AG10803 (cell line): ENCODE data around the gene MKKS.

Experiments
- DNase-seq: peaks from one replicate; pipeline ENCODE4 v3.0.0; 2010; ENCODE audit warnings: low read depth
- H3K4me3 ChIP-seq: 2 replicates; pipeline ENCODE4 v1.5.1; 2011; ENCODE audit warnings: mild to moderate bottlenecking, low read length, control low read depth
- TF ChIP-seq, protein P1 (sequence below): conservative IDR thresholded peaks from 2 replicates; pipeline ENCODE4 v1.5.1; 2011; ENCODE audit warnings: mild to moderate bottlenecking, low read length, control low read depth, inconsistent platforms

The MKKS gene

DNA sequence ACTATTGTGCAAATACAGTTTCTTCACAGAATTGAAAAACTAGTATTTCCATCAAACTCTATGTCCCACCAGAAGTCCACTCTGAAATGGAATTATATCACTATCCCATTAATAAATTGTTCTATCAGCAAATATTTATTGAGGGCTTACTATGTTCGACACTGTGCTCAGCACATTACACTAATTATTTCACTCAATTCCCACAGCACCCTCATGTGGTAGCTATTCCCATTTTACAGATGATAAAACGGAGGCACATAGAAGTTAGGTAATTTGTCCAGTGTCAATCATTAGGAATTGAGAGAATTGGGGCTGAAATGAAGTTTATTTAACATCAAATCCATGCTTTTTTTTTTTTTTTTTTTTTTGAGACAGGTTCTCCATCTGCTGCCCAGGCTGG, 52.5 kb downstream of the MKKS start:
- DNase-seq, result no peak
- TF ChIP-seq, protein P1, sequence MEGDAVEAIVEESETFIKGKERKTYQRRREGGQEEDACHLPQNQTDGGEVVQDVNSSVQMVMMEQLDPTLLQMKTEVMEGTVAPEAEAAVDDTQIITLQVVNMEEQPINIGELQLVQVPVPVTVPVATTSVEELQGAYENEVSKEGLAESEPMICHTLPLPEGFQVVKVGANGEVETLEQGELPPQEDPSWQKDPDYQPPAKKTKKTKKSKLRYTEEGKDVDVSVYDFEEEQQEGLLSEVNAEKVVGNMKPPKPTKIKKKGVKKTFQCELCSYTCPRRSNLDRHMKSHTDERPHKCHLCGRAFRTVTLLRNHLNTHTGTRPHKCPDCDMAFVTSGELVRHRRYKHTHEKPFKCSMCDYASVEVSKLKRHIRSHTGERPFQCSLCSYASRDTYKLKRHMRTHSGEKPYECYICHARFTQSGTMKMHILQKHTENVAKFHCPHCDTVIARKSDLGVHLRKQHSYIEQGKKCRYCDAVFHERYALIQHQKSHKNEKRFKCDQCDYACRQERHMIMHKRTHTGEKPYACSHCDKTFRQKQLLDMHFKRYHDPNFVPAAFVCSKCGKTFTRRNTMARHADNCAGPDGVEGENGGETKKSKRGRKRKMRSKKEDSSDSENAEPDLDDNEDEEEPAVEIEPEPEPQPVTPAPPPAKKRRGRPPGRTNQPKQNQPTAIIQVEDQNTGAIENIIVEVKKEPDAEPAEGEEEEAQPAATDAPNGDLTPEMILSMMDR, result no peak
- no peak overlapping the region for H3K4me3 ChIP-seq

DNA sequence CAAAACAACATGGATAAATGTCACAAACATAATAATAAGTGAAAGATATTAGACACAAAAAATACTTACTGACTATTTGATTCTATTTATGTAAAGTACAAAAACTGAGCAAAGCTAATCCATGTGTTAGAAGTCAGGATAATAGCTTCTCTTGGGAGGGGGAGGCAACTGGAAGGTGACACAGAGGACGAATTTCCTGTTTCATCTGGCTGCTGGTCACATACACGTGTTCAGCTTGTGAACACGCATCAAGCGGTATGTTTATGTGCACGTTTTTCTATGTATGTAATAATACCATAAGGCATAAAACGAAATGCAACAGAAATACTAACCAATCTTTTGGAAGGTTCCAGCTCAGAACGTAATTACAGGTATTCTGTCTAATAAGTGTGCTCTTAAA, 54.3 kb downstream of the MKKS start:
- no peak for DNase-seq
- no peak overlapping the region for H3K4me3 ChIP-seq
- TF ChIP-seq, protein P1, result no peak

DNA sequence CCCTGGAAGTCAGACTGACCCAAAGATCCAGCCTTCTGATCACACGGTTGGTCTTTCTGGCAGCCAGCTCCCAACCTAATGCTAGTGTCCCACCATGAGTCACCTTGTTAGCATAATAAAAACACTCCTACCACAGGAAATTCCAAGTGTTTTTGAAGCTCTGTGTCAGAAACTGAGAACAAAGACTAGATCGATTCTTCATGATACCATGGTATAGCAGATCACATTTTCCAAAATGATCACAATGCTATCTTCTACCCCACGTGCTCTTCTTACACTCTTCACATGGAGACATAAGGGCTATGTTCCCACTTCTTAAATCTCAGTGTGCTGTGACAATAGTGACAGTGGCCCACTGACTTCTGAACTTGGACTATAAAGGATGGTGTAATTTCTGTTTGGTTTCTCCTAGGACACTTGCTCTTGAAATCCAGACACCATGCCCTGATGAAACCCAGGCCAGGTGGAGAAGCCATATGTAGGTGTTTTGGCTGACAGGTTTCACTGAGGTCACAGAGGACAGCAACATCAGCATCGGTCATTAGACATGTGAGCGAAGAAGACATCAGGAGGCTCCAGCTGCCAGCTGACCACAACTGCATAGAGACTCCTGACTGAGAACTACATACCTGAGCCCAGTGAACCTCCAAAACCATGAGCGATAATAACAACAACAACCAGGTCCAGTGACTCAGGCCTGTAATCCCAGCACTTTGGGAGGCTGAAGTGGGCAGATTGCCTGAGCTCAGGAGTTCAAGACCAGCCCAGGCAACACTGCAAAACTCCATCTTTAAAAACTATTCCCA, 57.5 kb downstream of the MKKS start:
- peak; percentile 50 for DNase-seq
- TF ChIP-seq, protein P1, result no peak
- H3K4me3 ChIP-seq, result no peak overlapping the region

DNA sequence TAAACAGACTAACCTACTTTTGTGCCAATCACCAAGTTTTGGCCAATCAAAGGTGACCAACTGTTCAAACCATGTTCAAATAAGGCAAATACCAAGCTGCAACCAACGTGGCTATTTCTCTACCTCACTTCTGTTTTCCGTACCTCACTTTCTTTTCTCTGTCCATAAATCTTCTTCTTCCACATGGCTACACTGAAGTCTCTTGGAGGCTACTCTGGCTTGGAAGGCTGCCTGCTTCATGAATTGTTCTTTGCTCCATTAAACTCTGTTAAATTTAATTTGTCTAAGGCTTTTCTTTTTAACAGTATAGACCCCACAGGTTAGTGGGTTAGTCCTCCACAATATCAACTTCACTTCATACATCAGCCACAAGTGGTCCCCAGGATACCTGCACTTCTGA, 58.8 kb downstream of the MKKS start:
- no peak overlapping the region for H3K4me3 ChIP-seq
- no peak for DNase-seq
- TF ChIP-seq, protein P1, result no peak

DNA sequence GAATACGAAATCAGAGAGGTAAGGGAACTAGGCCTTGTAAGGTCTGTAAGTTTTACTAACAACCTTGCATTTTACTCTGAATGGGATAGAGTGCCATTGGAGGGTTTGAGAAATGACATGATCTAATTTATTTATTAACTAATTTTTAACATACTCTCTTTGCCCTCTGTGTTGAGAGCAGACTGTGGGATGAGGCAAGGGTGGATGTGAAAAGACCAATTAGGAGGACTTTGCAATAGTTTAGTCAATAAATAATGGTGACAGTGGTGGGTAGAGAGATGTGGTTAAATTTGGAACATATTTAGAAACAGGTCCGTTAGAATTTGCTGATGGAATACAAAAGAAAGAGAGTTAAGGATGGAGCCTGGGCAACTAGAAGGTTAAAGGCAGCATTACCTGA, 60.0 kb downstream of the MKKS start:
- TF ChIP-seq, protein P1, result no peak
- no peak overlapping the region for H3K4me3 ChIP-seq
- no peak for DNase-seq

DNA sequence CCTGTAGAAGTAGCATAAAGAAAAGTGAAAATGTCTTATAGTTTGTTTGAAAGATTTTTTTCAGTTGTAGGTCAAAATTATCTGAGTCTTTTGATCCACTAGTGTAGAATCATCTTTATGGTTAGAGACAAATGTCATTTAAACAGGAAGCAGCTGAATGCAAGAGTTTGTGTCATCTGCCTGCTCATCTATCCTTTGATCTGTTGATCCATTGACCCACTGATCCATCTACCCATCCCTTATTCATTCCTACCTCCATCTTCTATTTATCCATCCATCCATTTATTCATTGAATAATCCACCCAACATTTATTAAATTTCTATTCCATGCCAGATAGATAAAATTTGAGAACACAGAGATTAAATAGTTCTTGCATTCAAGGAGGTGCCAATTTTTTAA, 62.6 kb downstream of the MKKS start:
- no peak overlapping the region for H3K4me3 ChIP-seq
- DNase-seq, result no peak
- TF ChIP-seq, protein P1, result no peak

DNA sequence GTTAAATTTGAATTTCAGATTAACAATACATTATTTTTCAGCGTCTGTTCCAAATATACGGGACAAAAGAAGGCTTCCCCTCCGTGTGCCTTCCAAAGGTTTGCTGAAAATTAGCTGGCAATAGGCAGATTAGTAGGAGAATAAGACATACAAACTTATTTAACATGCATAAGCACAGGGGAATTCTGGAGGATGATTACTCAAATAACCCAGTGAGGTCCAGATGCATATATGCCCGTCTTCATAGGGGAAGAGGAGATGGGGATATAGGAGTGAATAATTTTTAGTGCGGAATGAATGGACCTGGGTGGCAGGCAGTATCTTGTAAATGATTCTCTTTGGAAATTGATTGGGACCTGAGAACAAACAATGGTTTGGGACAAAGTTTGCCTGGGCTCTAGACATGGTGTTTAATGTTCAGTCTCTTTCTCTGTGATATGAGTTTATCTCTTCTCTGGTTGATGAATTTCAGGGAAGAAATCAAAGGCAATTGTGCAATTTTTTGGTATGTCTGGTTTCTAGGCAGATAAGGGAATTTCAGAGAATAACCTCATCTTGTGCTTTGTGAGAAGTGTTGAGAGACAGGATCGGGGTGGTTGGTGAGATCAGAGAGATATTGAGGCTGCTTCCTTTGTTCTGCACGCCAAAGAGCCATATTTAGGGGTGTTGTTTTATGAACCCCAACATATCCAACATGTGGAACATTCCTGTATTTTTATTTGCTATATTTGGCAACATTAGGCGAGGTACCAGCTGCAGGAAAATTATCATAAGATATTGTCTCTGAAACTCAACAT, 63.7 kb downstream of the MKKS start:
- no peak overlapping the region for H3K4me3 ChIP-seq
- DNase-seq, result no peak
- TF ChIP-seq, protein P1, result no peak
